ENCODE results near the gene ENDOU. TPM values are rescaled to one million over a fixed set of nuclear protein-coding genes. Genes with fewer than 3 reads are reported as not detected.

ENDOU gene
- polyA plus RNA-seq, 1 of the 3 experiments (the other 2 are of a cell fraction), result not detected

- TF ChIP-seq EZH2phosphoT487 (IDR thresholded peaks at IDR 0.05; ENCODE audit: borderline replicate concordance, low read depth) (no peak), FOSL2 (IDR thresholded peaks at IDR 0.05; ENCODE audit: borderline replicate concordance, low read depth) (no peak), NRF1 (IDR thresholded peaks at IDR 0.05; ENCODE audit: low read depth, low read length) (no peak), GABPA (IDR thresholded peaks at IDR 0.05; ENCODE audit: low read depth) (no peak), GATA2 (CRISPR knock-in tag; IDR thresholded peaks at IDR 0.05) (no peak), REST (IDR thresholded peaks at IDR 0.05; ENCODE audit: low read depth, low read length) (no peak), FOXM1 (IDR thresholded peaks at IDR 0.05; ENCODE audit: low read depth) (no peak), TEAD4 (IDR thresholded peaks at IDR 0.05; ENCODE audit: borderline replicate concordance, insufficient read depth) (no peak), ZBTB33 (IDR thresholded peaks at IDR 0.05; ENCODE audit: borderline replicate concordance, low read depth) (no peak), RCOR1 (IDR thresholded peaks at IDR 0.05; ENCODE audit: low read length) (peak; percentile 49; the same call in 1 of the 2 replicates), USF2 (IDR thresholded peaks at IDR 0.05; ENCODE audit: borderline replicate concordance, low read depth, low read length) (no peak), RXRA (IDR thresholded peaks at IDR 0.05; ENCODE audit: borderline replicate concordance, low read depth) (no peak), CTCF (IDR thresholded peaks at IDR 0.05) (peak; percentile 32; the same call in 1 of the 2 replicates), MAX (IDR thresholded peaks at IDR 0.05; ENCODE audit: low read depth) (no peak), POLR2AphosphoS5 (IDR thresholded peaks at IDR 0.05; ENCODE audit: low read depth, low read length) (peak; percentile 30; the same call in 1 of the 2 replicates), EP300 (IDR thresholded peaks at IDR 0.05; ENCODE audit: borderline replicate concordance in 1 of 2, low read depth in 1 of 2, low read length in 1 of 2) (no peak), JUND (IDR thresholded peaks at IDR 0.05) (no peak)
Observed at GRCh38 chr12:47773062-47773857, 48.0 kb upstream of the ENDOU start, which contains the start of gene SLC48A1 (continued).
